Stimulated activated naive B cell treated with anti-CD40 and anti-IgM and Interleukin-4, amounts not matched to agents 10 μg/mL and 1 μg/mL and 100 μg/mL, for 72 hours (primary cell): ENCODE measurements around the gene QSOX2.
A peak's percentile ranks its signal among the peaks of the same experiment; 100 is the strongest.

Experiments used
- ATAC-seq, 2 donors: fragments of 150-1000 bp; cut with Tn5 transposase; replicated peaks; 2 replicates each; pipeline ENCODE4 v1.10.0; 2021; ENCODE audit warnings: moderate library complexity in 1 of 2
- DNase-seq: peaks from one replicate; pipeline ENCODE4 v3.0.0; 2021
- H3K27ac Mint-ChIP-seq: one replicate; pipeline ENCODE4 v1.8.0; 2022; ENCODE audit warnings: mild to moderate bottlenecking, mixed read lengths
- H3K27me3 Mint-ChIP-seq, 2 donors: one replicate each; pipeline ENCODE4 v1.8.0; 2022; ENCODE audit warnings: mixed read lengths in 2 of 2
- H3K36me3 Mint-ChIP-seq, 2 donors: one replicate each; pipeline ENCODE4 v1.8.0; 2022; ENCODE audit warnings: mixed read lengths in 2 of 2, mild to moderate bottlenecking in 1 of 2
- H3K4me1 Mint-ChIP-seq, 2 donors: one replicate each; pipeline ENCODE4 v1.8.0; 2022; ENCODE audit warnings: mixed read lengths in 2 of 2, mild to moderate bottlenecking in 1 of 2
- H3K4me3 Mint-ChIP-seq, 2 donors: one replicate each; pipeline ENCODE4 v1.8.0; 2022; ENCODE audit warnings: mild to moderate bottlenecking in 2 of 2, mixed read lengths in 2 of 2, moderate library complexity in 1 of 2
- H3K9me3 Mint-ChIP-seq, 2 donors: one replicate each; pipeline ENCODE4 v1.8.0; 2022; ENCODE audit warnings: mixed read lengths in 2 of 2, mild to moderate bottlenecking in 1 of 2

The QSOX2 gene

DNA sequence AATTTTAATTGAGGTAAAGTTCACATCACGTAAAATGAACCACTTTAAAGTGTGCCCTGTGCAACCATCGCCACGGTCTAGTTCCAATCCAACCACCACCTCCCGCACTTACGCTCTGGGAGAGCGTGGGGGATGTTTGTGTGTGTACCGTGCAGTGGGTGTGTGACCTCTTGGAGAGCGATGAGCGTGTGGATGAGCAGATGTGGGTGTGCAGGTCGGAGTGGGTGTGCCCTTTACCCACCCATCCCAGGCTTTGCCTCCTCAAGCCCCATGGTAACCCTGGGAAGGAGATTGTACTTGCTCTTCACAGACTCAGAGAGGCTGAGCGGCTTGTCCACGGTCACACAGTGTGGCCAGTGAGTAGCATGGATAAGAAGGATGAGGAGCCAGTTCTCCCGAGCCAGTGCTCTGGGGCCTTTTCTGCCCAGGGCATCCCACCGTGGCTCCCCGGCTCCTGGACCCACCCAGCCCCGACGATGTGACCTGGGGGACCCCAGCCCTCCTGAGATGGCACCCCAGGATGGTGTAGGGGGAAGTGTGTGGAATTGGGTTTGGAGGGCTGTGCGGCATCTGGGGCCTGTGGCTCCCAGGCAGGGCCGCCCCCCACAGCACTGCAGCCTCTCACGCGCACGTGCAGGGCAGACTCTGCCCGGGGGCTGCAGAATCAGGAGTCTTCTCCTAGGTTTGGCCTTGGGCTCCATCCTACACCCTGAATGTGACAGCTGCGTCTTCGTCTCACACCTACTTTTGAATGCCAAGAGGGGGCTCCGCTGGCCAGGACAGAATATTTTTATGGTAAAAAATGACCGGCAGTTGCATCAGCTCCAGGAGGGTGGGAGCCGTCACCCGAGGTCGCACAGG is 54.3 kb downstream of the QSOX2 start:
- Mint-ChIP-seq H3K4me3 (no peak overlapping the region), H3K9me3 (no peaks in the 10 kb centered on the region), H3K27ac (peak overlapping the region; percentile 22), H3K36me3 (no peaks in the 10 kb centered on the region), H3K4me1 (peaks cover 8 to 17% of the 10 kb centered on the region in 2 donors), H3K27me3 (peaks cover 63 to 75% of the 10 kb centered on the region in 2 donors)
- no peak for DNase-seq
- no peak for ATAC-seq

- Mint-ChIP-seq H3K27ac (peak overlapping the region; percentile 22), H3K9me3 (no peaks in the 10 kb centered on the region), H3K27me3 (peaks cover 61 to 73% of the 10 kb centered on the region in 2 donors), H3K4me1 (peaks cover 5 to 12% of the 10 kb centered on the region in 2 donors), H3K36me3 (no peaks in the 10 kb centered on the region), H3K4me3 (no peak overlapping the region)
- no peak for ATAC-seq
- no peak for DNase-seq
Measured at GRCh38 chr9:136190656-136191055, 55.0 kb downstream of the QSOX2 start.

DNA sequence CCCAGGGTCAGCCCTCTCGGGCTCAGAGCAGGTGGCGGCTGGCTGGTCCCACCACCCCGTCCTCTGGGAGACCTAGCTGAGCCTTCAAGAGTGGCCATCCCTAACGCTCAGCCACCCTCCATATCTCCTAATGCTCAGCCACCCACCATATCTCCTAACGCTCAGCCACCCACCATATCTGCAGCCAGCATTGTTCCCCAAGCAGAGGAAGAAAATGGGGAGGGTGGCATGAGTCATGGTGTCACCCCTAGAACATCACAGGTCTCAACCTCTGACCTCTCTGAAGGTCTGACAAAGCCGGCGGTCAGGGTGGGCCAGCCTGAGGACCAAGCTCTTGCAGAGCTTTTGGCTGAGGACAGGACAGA is 55.4 kb downstream of the QSOX2 start:
- H3K9me3 Mint-ChIP-seq, result no peaks in the 10 kb centered on the region

DNA sequence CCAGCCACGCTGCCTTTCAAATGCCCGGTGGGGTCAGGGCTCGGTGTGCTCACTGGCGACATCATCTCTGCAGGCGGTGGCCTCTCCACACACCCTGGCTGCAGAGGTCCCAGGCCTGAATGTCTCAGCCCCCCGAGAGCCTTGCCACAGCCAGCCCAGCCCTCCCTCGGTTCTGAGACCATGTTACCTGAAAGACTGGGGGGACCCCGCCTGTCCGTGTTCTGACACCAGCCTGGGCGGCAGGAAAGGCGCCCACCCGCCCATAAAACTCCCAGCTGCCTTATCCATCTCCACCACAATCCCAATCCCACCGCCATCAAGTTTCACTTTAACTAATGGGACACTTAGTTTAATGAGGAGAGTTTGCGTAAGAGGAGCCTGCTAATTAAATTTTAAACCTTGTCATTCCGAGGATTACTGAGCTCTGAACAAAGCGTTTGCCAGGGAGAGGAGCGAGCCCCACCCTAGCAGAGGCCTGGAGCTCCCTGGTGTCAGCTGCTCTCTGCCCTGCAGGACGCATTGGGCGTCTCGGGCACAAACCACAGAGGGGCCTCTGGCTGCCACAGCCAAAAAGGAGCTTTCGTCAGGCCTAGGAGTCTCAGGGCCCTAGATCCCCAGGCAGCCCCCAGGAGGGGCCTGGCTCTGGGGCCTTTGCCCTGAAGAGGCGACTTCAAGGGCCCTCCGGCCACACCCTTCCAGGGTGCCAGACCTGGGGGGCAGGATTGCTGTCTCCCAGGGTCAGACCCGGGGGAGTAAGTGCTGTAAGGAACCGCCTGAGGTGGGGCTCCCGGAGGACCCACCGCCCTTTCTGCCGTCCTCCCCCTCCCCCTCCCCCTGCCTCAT is 56.0 kb downstream of the QSOX2 start:
- Mint-ChIP-seq H3K4me3 (no peak overlapping the region), H3K27ac (no peak overlapping the region), H3K27me3 (peaks cover 63 to 73% of the 10 kb centered on the region in 2 donors), H3K4me1 (peaks cover 5 to 12% of the 10 kb centered on the region in 2 donors), H3K36me3 (no peaks in the 10 kb centered on the region), H3K9me3 (no peaks in the 10 kb centered on the region)
- ATAC-seq, result no peak
- no peak for DNase-seq

More for the DNA sequence above, 55.4 kb downstream of the QSOX2 start:
- H3K27me3 Mint-ChIP-seq, result peaks cover 63 to 73% of the 10 kb centered on the region in 2 donors
- no peak overlapping the region for H3K27ac Mint-ChIP-seq
- DNase-seq (no peak), ATAC-seq (no peak)
- no peaks in the 10 kb centered on the region for H3K36me3 Mint-ChIP-seq
- H3K4me3 Mint-ChIP-seq, result no peak overlapping the region
- H3K4me1 Mint-ChIP-seq, result peaks cover 5 to 12% of the 10 kb centered on the region in 2 donors

DNA sequence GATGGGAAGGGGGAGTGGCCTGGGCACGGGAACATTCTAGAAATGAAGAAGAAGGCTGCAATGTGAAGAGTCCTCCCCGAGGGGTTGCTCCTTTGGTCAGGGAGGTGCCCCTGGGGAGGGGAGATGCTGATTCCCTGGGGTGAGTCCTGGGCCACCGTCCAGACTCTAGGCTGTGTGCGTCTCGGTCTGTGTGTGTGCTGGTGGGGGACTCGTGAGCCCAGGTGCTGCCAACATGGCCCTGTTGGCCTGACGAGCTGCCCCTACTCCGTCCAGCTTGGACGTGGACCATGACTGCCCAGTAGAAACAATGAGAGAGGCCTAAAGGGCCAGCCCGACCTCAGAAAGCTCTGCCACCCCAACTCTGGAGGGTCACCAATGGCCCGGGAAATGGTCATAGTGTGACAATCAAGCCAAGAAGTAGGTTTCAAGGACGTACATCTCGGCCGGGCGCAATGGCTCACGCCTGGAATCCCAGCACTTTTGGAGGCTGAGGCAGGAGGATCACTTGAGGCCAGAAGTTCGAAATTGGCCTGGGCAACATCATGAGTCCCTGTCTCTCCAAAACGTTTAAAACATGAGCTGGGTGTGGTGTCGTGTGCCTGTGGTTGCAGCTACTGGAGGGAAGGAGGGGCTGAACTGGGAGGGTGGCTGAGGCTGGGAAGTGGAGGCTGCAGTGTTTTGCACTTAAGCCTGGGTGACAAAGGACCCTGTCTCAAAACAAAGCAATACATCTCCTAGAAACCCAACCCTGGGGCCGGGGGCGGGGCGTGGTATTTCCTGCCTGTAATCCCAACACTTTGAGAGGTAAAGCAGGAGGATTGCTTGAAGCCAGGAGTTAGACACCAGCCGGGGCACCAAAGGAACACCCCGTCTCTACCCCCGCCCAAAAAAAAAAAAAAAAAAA is 57.7 kb downstream of the QSOX2 start:
- no peaks in the 10 kb centered on the region for H3K36me3 Mint-ChIP-seq
- no peak overlapping the region for H3K4me3 Mint-ChIP-seq
- H3K4me1 Mint-ChIP-seq, result peaks cover 3 to 12% of the 10 kb centered on the region in 2 donors
- no peak overlapping the region for H3K27ac Mint-ChIP-seq
- H3K9me3 Mint-ChIP-seq, result no peaks in the 10 kb centered on the region
- ATAC-seq, result no peak
- peaks cover 58 to 75% of the 10 kb centered on the region in 2 donors for H3K27me3 Mint-ChIP-seq
- DNase-seq, result no peak

DNA sequence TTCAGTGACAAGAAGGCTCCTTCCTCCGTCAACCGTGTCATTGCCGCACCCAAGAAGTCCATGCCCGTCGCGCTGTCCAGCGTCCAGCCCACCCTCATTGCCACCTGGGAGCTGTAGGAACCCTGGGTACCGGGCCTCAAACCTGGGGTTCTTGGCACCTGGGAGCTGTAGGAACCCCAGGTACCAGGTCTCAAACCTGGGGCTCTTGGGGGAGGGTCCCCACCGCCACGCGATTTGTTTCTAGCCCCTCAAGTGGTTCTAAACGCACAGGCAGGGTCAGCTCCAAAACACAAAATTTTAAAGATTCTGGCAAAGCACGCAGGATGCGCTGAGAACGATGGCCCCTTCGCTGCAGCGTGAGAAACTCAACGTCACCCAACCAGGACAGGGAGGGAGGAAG is 58.4 kb downstream of the QSOX2 start:
- Mint-ChIP-seq H3K4me3 (no peak overlapping the region), H3K27me3 (peaks cover 58 to 83% of the 10 kb centered on the region in 2 donors), H3K36me3 (no peaks in the 10 kb centered on the region), H3K9me3 (no peaks in the 10 kb centered on the region), H3K27ac (no peak overlapping the region), H3K4me1 (peaks cover 3 to 12% of the 10 kb centered on the region in 2 donors)
- DNase-seq (no peak), ATAC-seq (no peak)

- peaks cover 3 to 7% of the 10 kb centered on the region in 2 donors for H3K4me1 Mint-ChIP-seq
- H3K36me3 Mint-ChIP-seq, result no peaks in the 10 kb centered on the region
- H3K27ac Mint-ChIP-seq, result no peak overlapping the region
- peaks cover 54 to 79% of the 10 kb centered on the region in 2 donors for H3K27me3 Mint-ChIP-seq
- H3K4me3 Mint-ChIP-seq, result no peak overlapping the region
- DNase-seq, result no peak
- H3K9me3 Mint-ChIP-seq, result no peaks in the 10 kb centered on the region
- ATAC-seq, result no peak
Measured at GRCh38 chr9:136186386-136186785, 59.2 kb downstream of the QSOX2 start.

- Mint-ChIP-seq H3K4me1 (peaks cover 0 to under 1% of the 10 kb centered on the region in 2 donors), H3K27ac (no peak overlapping the region), H3K4me3 (no peak overlapping the region), H3K27me3 (peaks cover 48 to 73% of the 10 kb centered on the region in 2 donors), H3K9me3 (no peaks in the 10 kb centered on the region), H3K36me3 (no peaks in the 10 kb centered on the region)
- ATAC-seq (no peak), DNase-seq (no peak)
Measured at GRCh38 chr9:136185596-136186366, 59.8 kb downstream of the QSOX2 start.

DNA sequence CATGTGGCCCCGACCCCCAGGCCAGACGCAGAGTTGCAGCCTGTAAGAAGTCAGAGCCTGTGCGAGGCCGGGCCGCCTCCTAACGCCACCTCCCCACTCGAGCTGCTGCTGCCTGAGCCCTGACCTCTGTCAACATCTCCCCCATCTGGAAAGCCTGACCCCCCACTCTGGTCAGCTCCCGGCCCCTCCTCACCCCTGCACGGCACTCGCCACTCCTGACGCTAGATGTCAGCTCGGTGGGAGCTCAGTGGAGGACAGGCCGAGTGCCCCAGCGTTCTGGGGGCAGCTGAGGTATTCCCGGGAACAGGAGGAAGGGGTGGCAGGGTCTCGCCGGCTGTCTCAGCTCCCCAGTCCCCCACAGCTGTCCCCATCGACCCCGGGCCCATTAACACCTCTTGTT is 60.5 kb downstream of the QSOX2 start:
- Mint-ChIP-seq H3K36me3 (no peaks in the 10 kb centered on the region), H3K9me3 (no peaks in the 10 kb centered on the region), H3K27me3 (peaks cover 41 to 66% of the 10 kb centered on the region in 2 donors), H3K4me3 (no peak overlapping the region), H3K27ac (no peak overlapping the region), H3K4me1 (no peaks in the 10 kb centered on the region)
- no peak for DNase-seq
- no peak for ATAC-seq

GRCh38 chr9:136182850-136183422 is 62.7 kb downstream of the QSOX2 start:
- no peak overlapping the region for H3K27ac Mint-ChIP-seq
- no peaks in the 10 kb centered on the region for H3K4me1 Mint-ChIP-seq
- ATAC-seq, result no peak
- H3K27me3 Mint-ChIP-seq, result peaks cover 34 to 57% of the 10 kb centered on the region in 2 donors
- DNase-seq, result no peak
- no peak overlapping the region for H3K4me3 Mint-ChIP-seq
- H3K9me3 Mint-ChIP-seq, result no peaks in the 10 kb centered on the region
- H3K36me3 Mint-ChIP-seq, result no peaks in the 10 kb centered on the region

DNA sequence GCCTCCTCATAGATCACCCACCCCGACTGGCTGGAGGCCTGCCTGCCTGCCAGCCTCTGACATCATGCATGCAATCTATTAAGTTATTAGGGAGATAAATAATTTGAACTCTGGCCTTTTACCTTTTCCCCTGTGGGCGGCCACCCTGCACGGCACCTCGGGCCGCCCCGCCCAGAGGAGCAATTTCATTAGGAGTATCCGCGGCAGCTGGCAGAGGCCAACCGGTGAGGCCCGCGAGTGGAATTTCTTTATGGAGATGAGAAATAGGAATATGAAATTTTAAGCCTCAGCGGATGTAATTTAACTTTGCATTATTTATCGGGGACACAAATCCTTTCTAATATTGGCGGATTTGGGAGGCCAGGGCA is 63.2 kb downstream of the QSOX2 start:
- no peak overlapping the region for H3K4me3 Mint-ChIP-seq
- no peaks in the 10 kb centered on the region for H3K9me3 Mint-ChIP-seq
- no peak overlapping the region for H3K27ac Mint-ChIP-seq
- peaks cover 33 to 57% of the 10 kb centered on the region in 2 donors for H3K27me3 Mint-ChIP-seq
- H3K4me1 Mint-ChIP-seq, result no peaks in the 10 kb centered on the region
- no peaks in the 10 kb centered on the region for H3K36me3 Mint-ChIP-seq
- no peak for DNase-seq
- no peak for ATAC-seq

GRCh38 chr9:136181784-136182419 is 63.7 kb downstream of the QSOX2 start:
- H3K27me3 Mint-ChIP-seq, result peaks cover 31 to 53% of the 10 kb centered on the region in 2 donors
- no peaks in the 10 kb centered on the region for H3K9me3 Mint-ChIP-seq
- DNase-seq, result no peak
- ATAC-seq, result no peak
- H3K4me3 Mint-ChIP-seq, result no peak overlapping the region
- H3K36me3 Mint-ChIP-seq, result no peaks in the 10 kb centered on the region
- H3K4me1 Mint-ChIP-seq, result no peaks in the 10 kb centered on the region
- no peak overlapping the region for H3K27ac Mint-ChIP-seq

DNA sequence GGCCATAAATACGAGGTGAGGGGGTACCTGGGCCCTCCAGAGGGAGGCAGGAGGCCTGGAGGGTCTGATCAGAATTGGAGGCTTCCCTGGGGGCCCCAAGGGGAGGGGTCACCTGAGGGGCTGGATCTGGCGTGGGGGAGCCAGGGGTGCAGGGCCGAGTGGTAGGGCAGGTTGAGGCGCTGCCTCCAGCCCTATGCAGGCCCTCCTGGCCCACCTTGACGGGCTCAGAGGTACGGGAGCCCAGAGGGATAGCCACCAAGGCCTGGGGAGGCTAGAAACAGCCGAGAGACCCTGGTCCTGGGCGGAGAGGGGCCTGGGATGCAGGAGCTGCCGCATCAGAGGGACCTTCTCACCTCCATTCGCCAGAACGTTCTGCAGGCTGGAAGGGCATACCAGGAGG is 65.0 kb downstream of the QSOX2 start:
- no peak overlapping the region for H3K27ac Mint-ChIP-seq
- H3K4me1 Mint-ChIP-seq, result no peaks in the 10 kb centered on the region
- H3K9me3 Mint-ChIP-seq, result no peaks in the 10 kb centered on the region
- no peak for ATAC-seq
- H3K36me3 Mint-ChIP-seq, result no peaks in the 10 kb centered on the region
- no peak for DNase-seq
- H3K4me3 Mint-ChIP-seq, result no peak overlapping the region
- H3K27me3 Mint-ChIP-seq, result peaks cover 22 to 42% of the 10 kb centered on the region in 2 donors
